Measurements from ENCODE around the gene CCL3.

CCL3 gene

GRCh38 chr17:36049643-36050042, 40.3 kb downstream of the CCL3 start:
- in situ Hi-C loops (cut with MboI; ENCODE audit: low sequenced_read_pairs), result no loop called here

- in situ Hi-C loops (cut with MboI; ENCODE audit: low sequenced_read_pairs), result no loop called here
These were observed 41.9 kb downstream of the CCL3 start for GRCh38 chr17:36048066-36048465.
